Measurements from ENCODE around the gene PSMD2. TPM values are rescaled to one million over a fixed set of nuclear protein-coding genes. Genes with fewer than 3 reads are reported as not detected.

PSMD2 gene
- total and polyA plus RNA-seq, 4 donors: 77.5 to 213 (median 161) TPM

DNA sequence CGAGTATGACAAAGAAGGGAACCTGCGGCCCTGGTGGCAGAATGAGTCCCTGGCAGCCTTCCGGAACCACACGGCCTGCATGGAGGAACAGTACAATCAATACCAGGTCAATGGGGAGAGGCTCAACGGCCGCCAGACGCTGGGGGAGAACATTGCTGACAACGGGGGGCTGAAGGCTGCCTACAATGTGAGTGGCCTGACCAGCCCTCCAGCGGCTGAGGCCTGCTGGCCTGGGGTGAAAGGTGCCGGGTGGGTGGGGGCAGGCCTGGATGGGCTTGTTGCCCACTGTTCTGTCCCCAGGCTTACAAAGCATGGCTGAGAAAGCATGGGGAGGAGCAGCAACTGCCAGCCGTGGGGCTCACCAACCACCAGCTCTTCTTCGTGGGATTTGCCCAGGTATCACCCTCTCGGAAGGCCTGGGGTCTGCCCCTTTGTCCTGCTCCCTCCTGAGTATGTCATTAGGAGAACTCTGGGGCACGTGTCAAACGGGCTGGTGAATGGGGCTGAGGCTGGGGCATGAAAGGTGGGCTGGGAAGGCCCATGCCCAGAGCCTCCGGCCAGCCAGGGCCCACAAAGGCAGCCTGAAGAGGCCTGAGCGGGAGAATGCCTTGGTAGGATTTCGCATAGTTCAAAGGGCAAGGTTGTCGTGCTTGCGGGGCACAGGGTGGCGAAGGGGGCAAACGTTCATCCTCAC is 7.8 kb upstream of the PSMD2 start:
- no peak for DNase-seq (ENCODE audit: low spot score)
- H3K36me3 ChIP-seq (ENCODE audit: control insufficient read depth in 4 of 4, insufficient read depth in 3 of 4, low read depth in 1 of 4, low read length in 3 of 4): no peaks in the 10 kb centered on the region
- H3K27me3 ChIP-seq (ENCODE audit: control insufficient read depth in 4 of 4, insufficient read depth in 4 of 4, low read length in 3 of 4): no peaks in the 10 kb centered on the region
- TF ChIP-seq FOXA2 (IDR thresholded peaks at IDR 0.05) (no peak), FOXA1 (IDR thresholded peaks at IDR 0.05) (no peak), EGR1 (IDR thresholded peaks at IDR 0.05; ENCODE audit: low read depth in 2 of 2) (no peak), RXRA (IDR thresholded peaks at IDR 0.05) (no peak)
- TF ChIP-seq, protein P1, sequence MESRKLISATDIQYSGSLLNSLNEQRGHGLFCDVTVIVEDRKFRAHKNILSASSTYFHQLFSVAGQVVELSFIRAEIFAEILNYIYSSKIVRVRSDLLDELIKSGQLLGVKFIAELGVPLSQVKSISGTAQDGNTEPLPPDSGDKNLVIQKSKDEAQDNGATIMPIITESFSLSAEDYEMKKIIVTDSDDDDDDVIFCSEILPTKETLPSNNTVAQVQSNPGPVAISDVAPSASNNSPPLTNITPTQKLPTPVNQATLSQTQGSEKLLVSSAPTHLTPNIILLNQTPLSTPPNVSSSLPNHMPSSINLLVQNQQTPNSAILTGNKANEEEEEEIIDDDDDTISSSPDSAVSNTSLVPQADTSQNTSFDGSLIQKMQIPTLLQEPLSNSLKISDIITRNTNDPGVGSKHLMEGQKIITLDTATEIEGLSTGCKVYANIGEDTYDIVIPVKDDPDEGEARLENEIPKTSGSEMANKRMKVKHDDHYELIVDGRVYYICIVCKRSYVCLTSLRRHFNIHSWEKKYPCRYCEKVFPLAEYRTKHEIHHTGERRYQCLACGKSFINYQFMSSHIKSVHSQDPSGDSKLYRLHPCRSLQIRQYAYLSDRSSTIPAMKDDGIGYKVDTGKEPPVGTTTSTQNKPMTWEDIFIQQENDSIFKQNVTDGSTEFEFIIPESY (IDR thresholded peaks at IDR 0.05): no peak
- H3K9ac ChIP-seq (ENCODE audit: low read depth in 1 of 2, low read length in 2 of 2): no peak overlapping the region
- no peak overlapping the region for H3K4me3 ChIP-seq (ENCODE audit: low read depth in 1 of 3, low read length in 3 of 3)
- H3K9me3 ChIP-seq (ENCODE audit: control insufficient read depth in 4 of 4, low read length in 3 of 4): no peaks in the 10 kb centered on the region
- 83% methylated on average over 22 of the region's 22 CpGs for WGBS
- H3K27ac ChIP-seq (ENCODE audit: low read depth in 1 of 2, low read length in 2 of 2): no peak overlapping the region
- H3K4me1 ChIP-seq (ENCODE audit: control insufficient read depth in 4 of 4, insufficient read depth in 4 of 4, low read length in 3 of 4): no peaks in the 10 kb centered on the region

DNA sequence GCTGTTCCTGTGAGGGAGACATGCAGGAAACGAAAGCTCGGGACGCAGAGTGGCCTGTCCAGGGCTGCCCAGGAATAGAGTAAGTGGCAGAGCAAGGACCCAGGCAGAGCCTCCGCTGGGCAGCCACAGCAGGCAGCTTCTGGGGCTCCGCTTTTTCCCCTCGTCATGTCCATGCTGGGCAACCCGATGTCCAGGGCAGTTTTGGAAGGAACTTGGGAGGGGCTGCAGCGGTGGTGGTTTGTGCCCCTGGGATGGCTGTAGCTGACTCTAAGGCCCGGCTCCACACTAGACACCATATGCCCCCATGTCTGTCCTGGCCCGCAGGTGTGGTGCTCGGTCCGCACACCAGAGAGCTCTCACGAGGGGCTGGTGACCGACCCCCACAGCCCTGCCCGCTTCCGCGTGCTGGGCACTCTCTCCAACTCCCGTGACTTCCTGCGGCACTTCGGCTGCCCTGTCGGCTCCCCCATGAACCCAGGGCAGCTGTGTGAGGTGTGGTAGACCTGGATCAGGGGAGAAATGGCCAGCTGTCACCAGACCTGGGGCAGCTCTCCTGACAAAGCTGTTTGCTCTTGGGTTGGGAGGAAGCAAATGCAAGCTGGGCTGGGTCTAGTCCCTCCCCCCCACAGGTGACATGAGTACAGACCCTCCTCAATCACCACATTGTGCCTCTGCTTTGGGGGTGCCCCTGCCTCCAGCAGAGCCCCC is 7.1 kb upstream of the PSMD2 start:
- DNase-seq (ENCODE audit: low spot score): no peak
- TF ChIP-seq, protein P2, sequence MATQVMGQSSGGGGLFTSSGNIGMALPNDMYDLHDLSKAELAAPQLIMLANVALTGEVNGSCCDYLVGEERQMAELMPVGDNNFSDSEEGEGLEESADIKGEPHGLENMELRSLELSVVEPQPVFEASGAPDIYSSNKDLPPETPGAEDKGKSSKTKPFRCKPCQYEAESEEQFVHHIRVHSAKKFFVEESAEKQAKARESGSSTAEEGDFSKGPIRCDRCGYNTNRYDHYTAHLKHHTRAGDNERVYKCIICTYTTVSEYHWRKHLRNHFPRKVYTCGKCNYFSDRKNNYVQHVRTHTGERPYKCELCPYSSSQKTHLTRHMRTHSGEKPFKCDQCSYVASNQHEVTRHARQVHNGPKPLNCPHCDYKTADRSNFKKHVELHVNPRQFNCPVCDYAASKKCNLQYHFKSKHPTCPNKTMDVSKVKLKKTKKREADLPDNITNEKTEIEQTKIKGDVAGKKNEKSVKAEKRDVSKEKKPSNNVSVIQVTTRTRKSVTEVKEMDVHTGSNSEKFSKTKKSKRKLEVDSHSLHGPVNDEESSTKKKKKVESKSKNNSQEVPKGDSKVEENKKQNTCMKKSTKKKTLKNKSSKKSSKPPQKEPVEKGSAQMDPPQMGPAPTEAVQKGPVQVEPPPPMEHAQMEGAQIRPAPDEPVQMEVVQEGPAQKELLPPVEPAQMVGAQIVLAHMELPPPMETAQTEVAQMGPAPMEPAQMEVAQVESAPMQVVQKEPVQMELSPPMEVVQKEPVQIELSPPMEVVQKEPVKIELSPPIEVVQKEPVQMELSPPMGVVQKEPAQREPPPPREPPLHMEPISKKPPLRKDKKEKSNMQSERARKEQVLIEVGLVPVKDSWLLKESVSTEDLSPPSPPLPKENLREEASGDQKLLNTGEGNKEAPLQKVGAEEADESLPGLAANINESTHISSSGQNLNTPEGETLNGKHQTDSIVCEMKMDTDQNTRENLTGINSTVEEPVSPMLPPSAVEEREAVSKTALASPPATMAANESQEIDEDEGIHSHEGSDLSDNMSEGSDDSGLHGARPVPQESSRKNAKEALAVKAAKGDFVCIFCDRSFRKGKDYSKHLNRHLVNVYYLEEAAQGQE (IDR thresholded peaks at IDR 0.05): no peak
- no peak for TF ChIP-seq TAF1 (conservative IDR thresholded peaks at IDR 0.05)
- no peak for TF ChIP-seq GABPA (IDR thresholded peaks at IDR 0.05 in 1 of 2, conservative IDR thresholded peaks at IDR 0.05 in 1 of 2)
- no peak for TF ChIP-seq FOXA1 (IDR thresholded peaks at IDR 0.05)
- TF ChIP-seq FOXA2 (IDR thresholded peaks at IDR 0.05): no peak
- TF ChIP-seq, protein P3, sequence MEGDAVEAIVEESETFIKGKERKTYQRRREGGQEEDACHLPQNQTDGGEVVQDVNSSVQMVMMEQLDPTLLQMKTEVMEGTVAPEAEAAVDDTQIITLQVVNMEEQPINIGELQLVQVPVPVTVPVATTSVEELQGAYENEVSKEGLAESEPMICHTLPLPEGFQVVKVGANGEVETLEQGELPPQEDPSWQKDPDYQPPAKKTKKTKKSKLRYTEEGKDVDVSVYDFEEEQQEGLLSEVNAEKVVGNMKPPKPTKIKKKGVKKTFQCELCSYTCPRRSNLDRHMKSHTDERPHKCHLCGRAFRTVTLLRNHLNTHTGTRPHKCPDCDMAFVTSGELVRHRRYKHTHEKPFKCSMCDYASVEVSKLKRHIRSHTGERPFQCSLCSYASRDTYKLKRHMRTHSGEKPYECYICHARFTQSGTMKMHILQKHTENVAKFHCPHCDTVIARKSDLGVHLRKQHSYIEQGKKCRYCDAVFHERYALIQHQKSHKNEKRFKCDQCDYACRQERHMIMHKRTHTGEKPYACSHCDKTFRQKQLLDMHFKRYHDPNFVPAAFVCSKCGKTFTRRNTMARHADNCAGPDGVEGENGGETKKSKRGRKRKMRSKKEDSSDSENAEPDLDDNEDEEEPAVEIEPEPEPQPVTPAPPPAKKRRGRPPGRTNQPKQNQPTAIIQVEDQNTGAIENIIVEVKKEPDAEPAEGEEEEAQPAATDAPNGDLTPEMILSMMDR (IDR thresholded peaks at IDR 0.05; ENCODE audit: low read depth, low read length, missing input control): no peak
- no peak for TF ChIP-seq RXRA (IDR thresholded peaks at IDR 0.05)
- no peak for TF ChIP-seq YY1 (IDR thresholded peaks at IDR 0.05)
- TF ChIP-seq RAD21 (IDR thresholded peaks at IDR 0.05): no peak
- no peak for TF ChIP-seq EGR1 (IDR thresholded peaks at IDR 0.05; ENCODE audit: low read depth in 2 of 2)
- TF ChIP-seq HNF4A (conservative IDR thresholded peaks at IDR 0.05): no peak
- no peak for TF ChIP-seq HNF4G (IDR thresholded peaks at IDR 0.05)
- no peaks in the 10 kb centered on the region for H3K27me3 ChIP-seq (ENCODE audit: control insufficient read depth in 4 of 4, insufficient read depth in 4 of 4, low read length in 3 of 4)
- H3K4me3 ChIP-seq (ENCODE audit: low read depth in 1 of 3, low read length in 3 of 3): no peak overlapping the region
- H3K9ac ChIP-seq (ENCODE audit: low read depth in 1 of 2, low read length in 2 of 2): no peak overlapping the region
- H3K36me3 ChIP-seq (ENCODE audit: control insufficient read depth in 4 of 4, insufficient read depth in 3 of 4, low read depth in 1 of 4, low read length in 3 of 4): no peaks in the 10 kb centered on the region
- WGBS: 94% methylated on average over 21 of the region's 21 CpGs
- H3K9me3 ChIP-seq (ENCODE audit: control insufficient read depth in 4 of 4, low read length in 3 of 4): no peaks in the 10 kb centered on the region
- H3K27ac ChIP-seq (ENCODE audit: low read depth in 1 of 2, low read length in 2 of 2): no peak overlapping the region
- H3K4me1 ChIP-seq (ENCODE audit: control insufficient read depth in 4 of 4, insufficient read depth in 4 of 4, low read length in 3 of 4): no peaks in the 10 kb centered on the region
